ENCODE results near the gene RBM18.

RBM18 gene

GRCh38 chr9:122226142-122226757 lies 38.4 kb downstream of the RBM18 start:
- no peak for TF ChIP-seq CTCF (IDR thresholded peaks at IDR 0.05)
- no peaks in the 10 kb centered on the region for H3K27me3 Mint-ChIP-seq (ENCODE audit: low read depth, poor library complexity)

GRCh38 chr9:122225312-122226141 lies 39.1 kb downstream of the RBM18 start:
- TF ChIP-seq CTCF (IDR thresholded peaks at IDR 0.05): no peak
- peak; percentile 49 for DNase-seq
- no peaks in the 10 kb centered on the region for H3K9me3 Mint-ChIP-seq
- H3K4me1 Mint-ChIP-seq: peaks cover 34% of the 10 kb centered on the region
- no peak overlapping the region for H3K27ac Mint-ChIP-seq
- no peaks in the 10 kb centered on the region for H3K27me3 Mint-ChIP-seq (ENCODE audit: low read depth, poor library complexity)
- H3K4me3 Mint-ChIP-seq: peak overlapping the region; percentile 60
- no peaks in the 10 kb centered on the region for H3K36me3 Mint-ChIP-seq (ENCODE audit: low read depth)

More at GRCh38 chr9:122226142-122226757, 38.4 kb downstream of the RBM18 start:
- no peak overlapping the region for H3K27ac Mint-ChIP-seq
- DNase-seq: peak; percentile 31
- H3K36me3 Mint-ChIP-seq (ENCODE audit: low read depth): no peaks in the 10 kb centered on the region
- peak overlapping the region; percentile 65 for H3K4me3 Mint-ChIP-seq
- H3K4me1 Mint-ChIP-seq: peaks cover 33% of the 10 kb centered on the region
- H3K9me3 Mint-ChIP-seq: no peaks in the 10 kb centered on the region

GRCh38 chr9:122223435-122223834 lies 41.2 kb downstream of the RBM18 start:
- Mint-ChIP-seq H3K4me3 (no peak overlapping the region), H3K27me3 (ENCODE audit: low read depth, poor library complexity) (no peaks in the 10 kb centered on the region), H3K4me1 (peaks cover 55% of the 10 kb centered on the region), H3K36me3 (ENCODE audit: low read depth) (no peaks in the 10 kb centered on the region), H3K9me3 (no peaks in the 10 kb centered on the region), H3K27ac (no peak overlapping the region)
- no peak for TF ChIP-seq CTCF (IDR thresholded peaks at IDR 0.05)
- no peak for DNase-seq

- Mint-ChIP-seq H3K4me3 (no peak overlapping the region), H3K4me1 (peaks cover 58% of the 10 kb centered on the region), H3K9me3 (no peaks in the 10 kb centered on the region), H3K27me3 (ENCODE audit: low read depth, poor library complexity) (no peaks in the 10 kb centered on the region), H3K36me3 (ENCODE audit: low read depth) (no peaks in the 10 kb centered on the region), H3K27ac (no peak overlapping the region)
- no peak for DNase-seq
- TF ChIP-seq CTCF (IDR thresholded peaks at IDR 0.05): no peak
Measured at GRCh38 chr9:122222791-122223190, 41.8 kb downstream of the RBM18 start.

DNA sequence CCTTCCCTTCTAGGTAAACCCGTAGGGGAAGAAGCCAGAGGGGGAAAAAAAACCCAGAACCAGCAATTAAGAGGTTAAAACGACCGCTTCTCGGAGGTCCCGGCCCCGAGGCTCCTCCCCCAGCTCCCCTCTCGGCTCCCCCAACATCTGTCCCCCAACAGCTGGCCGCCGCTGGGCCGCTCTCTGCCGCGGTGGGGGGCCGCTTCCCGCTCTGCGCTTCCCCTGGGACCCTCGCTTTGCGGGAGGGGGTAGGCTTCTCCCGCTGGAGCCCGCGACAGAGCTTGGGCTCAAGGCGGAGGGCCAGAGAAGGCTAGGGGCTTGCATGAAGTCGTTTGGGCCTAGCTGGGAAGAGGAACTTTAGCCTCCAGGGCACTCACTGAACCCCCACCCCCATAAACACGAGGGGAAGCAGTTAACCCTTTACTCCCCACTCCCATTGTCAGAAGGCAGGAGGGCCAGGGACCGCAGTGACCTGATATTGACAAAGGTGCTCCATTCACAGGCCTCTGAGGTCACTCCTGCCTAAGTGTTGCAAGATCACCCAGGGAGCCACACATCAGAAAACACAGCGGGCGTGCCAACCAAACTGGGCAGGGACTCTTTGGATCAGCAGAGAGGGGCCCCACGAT lies 43.3 kb downstream of the RBM18 start:
- Mint-ChIP-seq H3K27me3 (ENCODE audit: low read depth, poor library complexity) (no peaks in the 10 kb centered on the region), H3K4me3 (no peak overlapping the region), H3K27ac (no peak overlapping the region), H3K36me3 (ENCODE audit: low read depth) (no peaks in the 10 kb centered on the region), H3K4me1 (peaks cover 46% of the 10 kb centered on the region), H3K9me3 (peaks cover 5% of the 10 kb centered on the region)
- peak; percentile 42 for DNase-seq
- no peak for TF ChIP-seq CTCF (IDR thresholded peaks at IDR 0.05)

Data from nephron progenitor cell (in vitro differentiated cells).